GM21423 (cell line): ENCODE data around the gene ZKSCAN8.

Experiments used
- ATAC-seq: cut with Tn5 transposase; IDR thresholded peaks from one replicate; pipeline ENCODE4 v1.9.1; 2021; ENCODE audit warnings: mild to moderate bottlenecking, moderate library complexity; ENCODE audit not compliant: unreplicated experiment

Gene ZKSCAN8

DNA sequence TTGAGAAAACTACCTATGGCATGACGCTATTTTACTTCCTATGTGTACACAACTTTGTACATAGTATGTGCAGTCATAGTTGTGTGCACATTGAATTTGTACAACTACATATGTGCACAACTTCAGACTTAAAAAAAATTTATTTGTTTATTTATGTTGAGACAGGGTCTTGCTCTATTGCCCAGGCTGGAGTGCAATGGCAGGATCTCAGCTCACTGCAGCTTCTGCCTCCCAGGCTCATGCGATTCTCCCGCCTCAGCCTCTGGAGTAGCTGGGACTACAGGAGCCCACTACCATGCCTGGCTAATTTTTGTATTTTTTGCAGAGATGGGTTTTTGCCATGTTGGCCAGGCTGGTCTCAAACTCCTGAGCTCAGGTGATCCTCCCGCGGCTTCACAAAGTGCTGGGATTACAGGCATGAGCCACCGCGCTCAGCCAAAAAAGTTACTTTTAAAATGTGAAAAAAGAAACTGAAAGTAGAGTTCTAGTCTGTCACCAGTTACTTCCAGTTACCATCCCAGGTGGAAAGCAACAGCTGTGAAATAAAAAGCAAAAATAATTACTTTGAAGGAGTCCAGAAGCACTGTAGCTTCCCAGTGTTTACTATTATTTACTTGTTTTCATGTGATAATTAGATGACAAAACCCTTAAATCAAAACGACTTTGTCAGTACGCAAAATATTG, 1.7 kb upstream of the ZKSCAN8 start:
- no peak for ATAC-seq

DNA sequence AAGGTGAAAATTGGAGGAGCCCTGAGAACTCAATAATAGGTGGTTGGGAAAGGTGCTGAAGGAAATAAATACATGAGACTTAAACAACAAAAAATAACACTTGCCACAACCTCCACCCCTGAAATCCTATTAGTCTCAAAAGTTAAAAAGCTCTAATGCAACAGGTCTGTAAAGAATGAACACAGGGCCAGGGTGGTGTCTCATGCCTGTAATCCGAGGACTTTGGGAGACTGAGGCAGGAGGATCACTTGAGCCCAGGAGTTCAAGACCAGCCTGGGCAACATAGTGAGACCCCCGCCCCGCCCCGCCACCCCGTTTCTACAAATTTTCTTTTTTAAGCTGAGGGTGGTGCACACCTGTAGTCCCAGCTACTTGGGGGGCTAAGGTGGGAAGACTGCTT, 1.1 kb upstream of the ZKSCAN8 start:
- ATAC-seq = no peak

DNA sequence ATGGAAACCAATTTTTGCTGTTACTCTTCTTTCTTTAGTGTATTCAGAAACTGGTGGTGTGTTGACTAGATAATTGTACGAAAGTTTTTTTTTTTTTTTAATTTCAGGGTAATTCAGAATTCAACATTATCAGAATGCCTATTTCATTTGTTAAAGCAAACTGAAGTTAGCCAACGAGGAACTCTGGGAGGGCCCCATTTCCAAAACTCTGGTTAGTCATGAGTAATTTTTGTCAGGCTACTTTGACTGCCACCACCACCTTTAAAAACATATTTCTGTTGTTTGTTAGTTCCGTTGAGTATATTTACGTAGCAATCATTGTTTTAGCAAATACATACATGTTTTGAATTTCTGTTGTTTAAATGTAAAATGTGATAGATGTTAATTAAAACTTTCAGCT, 763 bp downstream of the ZKSCAN8 start:
- no peak for ATAC-seq

DNA sequence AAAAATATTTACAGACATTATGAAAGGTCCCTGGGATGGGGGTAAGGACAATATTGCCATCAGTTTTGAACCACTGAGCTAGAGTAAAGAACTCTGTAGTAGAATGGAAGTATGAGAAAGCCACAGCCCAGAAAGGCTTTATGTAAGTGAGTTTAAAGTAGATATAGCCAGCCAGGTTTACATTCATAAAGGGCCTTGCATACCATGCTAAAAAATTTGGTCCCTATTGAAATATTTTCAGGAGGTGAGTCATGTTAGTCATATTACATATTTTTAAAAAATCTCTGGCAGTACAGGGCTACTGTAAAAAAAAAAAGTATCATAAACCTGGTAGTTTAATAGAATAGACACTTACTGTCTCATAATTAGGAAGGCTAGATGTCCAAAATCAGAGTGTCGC, 3.5 kb downstream of the ZKSCAN8 start:
- no peak for ATAC-seq

DNA sequence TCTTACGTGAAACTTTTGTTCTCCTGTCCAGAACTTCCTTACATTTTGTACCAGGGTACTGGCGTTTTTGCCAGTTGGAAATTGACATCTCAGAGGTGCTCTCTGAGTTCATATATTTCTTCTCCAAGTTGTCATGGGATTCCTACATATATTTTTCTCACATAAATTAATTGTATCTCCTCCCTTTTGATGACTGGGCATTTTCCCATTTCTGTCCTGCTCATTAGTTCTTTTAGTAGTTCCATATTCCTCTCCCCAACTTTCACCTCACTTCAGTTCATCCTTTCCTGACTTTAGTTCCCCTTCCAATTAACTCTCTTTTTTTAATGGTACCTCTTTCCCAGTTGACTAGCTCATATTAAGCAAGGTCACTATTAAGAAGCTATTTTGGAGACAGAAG, 10.8 kb downstream of the ZKSCAN8 start:
- ATAC-seq = no peak

DNA sequence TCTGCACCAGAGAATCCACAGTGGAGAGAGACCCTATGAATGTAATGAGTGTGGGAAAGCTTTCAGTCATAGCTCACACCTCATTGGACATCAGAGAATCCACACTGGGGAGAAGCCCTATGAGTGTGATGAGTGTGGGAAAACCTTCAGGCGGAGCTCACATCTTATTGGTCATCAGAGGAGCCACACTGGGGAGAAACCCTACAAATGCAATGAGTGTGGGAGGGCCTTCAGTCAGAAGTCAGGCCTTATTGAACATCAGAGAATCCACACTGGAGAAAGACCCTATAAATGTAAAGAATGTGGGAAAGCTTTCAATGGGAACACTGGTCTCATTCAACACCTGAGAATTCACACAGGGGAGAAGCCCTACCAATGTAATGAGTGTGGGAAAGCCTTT, 11.9 kb downstream of the ZKSCAN8 start:
- ATAC-seq = no peak

DNA sequence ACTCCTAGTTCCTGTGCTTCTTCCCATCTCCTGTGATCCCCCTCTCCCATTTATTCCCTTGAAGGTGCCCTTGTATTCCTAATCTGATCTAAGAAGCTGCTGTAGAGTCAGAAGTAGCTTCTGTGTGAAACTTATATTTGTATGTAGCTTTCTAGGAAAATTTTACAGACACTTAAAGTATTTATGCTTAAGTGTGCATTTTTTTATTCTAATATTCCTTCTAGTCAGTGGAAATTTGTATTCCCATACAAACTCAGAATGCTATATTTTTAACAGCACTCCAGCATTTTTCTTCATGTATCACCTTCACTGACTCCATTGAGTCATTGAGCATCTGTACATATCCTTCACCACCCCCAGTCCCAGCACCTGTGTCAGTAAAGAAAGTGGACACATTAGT, 12.7 kb downstream of the ZKSCAN8 start:
- ATAC-seq = no peak

DNA sequence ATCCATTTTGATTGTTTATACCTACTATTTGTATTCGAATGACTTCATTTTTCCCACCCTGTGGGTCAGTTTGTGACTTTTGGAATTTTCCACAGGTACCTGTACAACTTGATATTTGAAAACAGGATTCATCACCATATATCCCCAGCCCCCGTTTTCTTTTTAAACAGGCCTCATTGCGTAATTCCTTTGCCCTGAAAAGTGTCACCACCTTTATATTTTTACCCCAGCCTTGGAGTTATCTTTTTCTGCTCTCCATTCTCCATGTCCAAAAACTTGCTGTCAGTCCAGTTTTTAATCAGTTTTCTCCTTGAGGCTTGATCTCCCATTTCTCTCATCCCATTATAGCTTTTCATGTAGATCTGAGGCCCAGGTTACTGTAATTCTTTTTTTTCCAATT, 16.6 kb downstream of the ZKSCAN8 start:
- ATAC-seq = no peak

DNA sequence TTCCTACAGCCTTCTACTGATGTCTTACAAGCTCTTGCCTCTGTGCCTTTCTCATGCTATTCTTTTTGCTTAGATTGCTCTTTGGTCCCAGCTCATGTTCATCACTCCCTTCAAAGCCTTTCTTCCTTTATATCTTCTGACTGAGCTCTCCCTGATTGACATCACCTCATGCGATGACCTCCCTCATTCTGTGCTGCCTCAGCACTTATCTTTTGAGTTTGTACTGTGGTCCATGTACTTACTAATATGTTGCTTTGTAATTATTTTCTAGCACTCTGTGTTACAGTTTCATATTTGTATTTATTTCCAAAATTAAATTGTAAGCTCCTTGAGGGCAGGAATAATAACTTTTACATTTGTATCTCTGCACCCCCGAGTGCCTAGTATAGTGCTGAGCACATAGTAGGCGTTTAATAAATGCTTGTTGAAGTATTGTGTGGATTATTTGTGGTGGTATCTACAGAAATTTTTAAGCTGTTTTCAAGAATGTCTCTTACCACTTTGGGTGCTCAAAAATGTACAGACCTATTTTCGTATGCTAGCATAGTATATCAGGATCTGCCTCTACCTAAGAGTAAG, 17.4 kb downstream of the ZKSCAN8 start:
- no peak for ATAC-seq

DNA sequence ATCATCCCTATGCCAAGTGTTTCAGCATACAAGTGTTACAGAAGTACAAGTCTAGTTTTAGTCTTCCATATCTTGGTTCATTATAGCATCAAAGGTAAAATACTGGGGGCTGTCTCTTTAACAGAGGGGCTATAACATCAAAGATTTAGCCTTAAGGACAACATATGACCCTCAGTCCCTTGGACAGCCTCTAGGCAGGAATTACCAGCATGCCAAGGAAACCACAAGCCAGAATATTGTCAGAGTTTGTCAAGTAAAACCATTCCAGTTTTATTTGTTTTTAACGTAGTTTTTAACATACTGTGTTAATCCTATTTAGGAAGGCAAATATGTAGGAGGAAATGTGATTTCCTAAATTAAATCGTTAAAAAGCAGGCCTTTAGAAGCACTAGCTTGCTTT, 18.6 kb downstream of the ZKSCAN8 start:
- no peak for ATAC-seq

DNA sequence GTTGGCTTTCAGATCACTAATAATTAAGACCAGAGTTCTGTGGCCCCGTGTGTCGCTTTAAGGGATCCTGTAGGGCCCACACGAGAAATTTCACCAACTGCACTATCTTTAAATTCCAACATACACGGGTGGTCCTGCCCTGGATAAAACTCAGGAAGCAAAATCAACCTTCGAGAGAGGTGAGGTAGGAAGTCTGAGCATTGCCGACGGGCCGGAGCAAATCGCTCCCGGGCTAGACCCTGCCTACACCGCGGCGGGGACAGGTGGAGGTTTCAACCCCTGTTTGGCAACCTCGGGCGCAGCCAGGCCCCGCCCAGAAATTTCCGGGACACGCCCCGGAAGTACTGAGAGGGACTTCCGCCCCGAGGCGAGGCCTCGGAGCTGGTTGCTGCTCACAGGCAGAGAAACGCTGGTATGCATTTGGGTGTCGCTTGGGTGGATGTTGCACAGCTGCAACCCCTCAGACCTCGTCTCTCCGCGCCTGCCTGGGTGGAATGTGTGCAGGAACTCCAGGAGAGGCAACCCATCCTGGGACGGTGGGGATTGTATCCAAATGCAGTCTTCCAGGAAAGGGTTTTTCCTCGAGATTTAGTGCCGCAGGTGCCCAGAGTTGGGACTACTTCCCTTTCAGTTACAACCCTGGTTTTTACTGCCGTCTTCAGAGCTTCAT, 19.9 kb downstream of the ZKSCAN8 start:
- ATAC-seq = peak; percentile 97

DNA sequence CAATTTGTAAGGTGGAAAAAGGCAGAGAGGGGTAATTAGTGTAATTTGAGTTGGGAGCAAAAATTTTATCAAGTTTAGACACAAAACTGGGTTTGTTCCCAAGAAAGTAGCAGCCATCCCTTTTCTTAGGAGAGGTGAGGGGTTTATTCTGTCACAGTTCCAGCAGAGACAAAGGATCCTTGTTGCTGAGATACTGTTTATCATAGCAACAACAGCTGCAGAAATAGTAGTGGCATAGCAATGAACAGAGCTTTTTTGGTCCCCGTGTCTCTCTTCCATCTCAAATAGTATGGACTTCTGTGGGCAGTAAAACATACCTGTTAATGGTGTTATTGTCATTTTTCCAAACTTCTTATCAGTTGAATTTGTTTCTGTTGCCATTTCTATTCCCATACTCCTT, 23.9 kb downstream of the ZKSCAN8 start:
- no peak for ATAC-seq

DNA sequence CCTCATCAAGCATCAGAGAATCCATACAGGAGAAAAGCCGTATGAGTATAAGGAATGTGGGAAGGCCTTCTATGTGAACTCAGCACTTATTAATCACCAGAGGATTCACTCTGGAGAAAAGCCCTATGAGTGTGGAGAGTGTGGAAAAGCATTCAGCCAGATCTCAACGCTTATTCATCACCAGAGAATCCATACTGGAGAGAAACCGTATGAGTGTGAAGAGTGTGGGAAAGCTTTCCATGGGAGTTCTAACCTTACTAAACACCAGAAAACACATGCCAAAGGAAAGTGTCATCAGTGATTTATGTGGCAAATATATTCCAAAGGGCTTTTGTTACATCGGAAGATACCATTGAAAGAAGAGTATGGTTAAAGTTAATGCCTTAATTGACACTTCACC, 25.4 kb downstream of the ZKSCAN8 start:
- ATAC-seq = no peak

DNA sequence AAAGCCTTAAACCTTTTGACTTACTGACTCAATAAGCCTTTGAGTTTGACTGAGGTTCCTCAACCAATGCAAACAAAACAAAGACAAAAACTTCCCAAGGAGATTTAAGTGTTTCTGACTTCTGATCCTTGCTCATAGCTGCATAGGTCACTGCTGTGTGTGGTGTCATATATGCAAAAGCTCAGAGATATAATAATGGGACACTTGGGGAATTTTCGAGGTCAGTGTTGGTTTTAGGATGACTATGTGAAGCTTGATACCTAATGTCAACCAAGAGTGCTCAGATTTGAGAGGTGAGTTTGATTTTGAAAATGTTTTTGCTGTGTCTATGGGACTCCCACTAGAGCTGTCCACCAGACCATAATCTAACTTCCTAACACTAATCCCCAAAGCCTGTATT, 26.2 kb downstream of the ZKSCAN8 start:
- ATAC-seq = no peak

DNA sequence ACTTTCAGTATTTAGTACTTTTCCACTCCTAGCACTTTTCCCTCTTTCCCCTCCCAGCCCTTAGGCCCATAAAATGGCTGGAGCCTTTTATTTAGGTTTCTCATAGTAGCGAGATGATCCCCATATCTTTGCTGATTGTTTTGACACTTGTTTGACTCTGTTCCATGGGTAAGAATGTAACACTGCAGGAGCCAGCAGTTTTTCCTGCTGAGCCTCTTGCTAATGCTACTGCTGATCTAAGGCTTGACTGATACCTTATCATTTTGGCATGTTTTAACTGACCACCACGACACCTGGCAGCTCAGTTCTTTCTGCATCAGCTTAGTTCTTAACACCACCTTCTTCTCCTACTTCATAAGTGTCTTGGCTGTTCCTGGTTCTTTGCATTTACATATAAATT, 29.6 kb downstream of the ZKSCAN8 start:
- no peak for ATAC-seq

DNA sequence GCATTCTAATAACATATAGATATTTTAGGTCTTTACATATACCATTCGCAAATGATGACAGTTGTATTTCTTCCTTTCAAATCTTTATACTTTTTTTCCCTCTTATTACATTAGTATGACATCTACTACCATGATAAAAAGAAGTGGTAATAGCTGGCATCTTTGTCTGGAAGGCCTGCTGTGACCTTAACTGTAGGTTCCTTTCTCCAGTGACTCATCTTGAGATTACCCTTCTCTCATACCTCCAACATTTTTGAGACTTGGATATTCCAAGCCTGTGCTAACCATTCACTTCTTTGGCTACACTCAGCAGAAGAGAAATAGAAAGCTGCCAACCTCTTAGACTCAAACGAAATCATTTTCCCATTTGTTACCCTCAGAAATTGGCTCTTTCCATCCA, 30.3 kb downstream of the ZKSCAN8 start:
- ATAC-seq = no peak

DNA sequence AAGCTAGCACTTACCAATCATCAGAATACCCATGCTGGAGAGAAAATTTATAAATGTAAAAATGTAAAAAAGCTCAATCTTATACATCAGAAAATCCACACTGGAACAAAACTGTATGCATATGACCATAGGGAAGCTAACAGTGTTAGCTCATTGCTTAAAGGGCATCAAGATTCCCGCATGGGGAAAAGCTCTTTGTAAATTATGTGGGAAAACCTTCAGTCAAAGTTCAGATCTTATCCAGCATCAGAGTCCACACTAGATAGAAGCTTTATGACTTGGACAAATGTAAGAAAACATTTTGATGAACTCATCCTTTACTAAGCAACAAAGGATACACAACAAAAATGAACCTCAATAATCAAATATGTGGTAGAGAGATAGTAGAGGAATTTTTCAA, 34.7 kb downstream of the ZKSCAN8 start:
- no peak for ATAC-seq

DNA sequence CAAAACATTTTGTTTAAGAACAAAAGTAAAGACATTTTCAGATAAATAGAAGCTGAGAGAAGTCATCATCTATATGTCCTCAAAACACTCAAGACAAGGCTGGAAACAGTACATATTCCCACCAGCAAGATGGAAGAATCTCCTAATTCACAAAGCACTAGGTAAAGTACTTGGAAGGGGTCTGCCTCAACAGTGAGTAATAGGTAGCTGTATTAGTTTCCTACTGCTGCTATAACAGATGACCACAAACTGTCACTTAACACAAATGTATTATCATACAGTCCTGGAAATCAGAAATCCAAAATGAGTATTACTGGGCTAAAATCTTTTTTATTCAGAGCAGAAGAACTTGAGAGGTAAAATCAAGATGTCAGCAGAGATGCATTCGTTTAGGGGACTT, 40.6 kb downstream of the ZKSCAN8 start:
- no peak for ATAC-seq

DNA sequence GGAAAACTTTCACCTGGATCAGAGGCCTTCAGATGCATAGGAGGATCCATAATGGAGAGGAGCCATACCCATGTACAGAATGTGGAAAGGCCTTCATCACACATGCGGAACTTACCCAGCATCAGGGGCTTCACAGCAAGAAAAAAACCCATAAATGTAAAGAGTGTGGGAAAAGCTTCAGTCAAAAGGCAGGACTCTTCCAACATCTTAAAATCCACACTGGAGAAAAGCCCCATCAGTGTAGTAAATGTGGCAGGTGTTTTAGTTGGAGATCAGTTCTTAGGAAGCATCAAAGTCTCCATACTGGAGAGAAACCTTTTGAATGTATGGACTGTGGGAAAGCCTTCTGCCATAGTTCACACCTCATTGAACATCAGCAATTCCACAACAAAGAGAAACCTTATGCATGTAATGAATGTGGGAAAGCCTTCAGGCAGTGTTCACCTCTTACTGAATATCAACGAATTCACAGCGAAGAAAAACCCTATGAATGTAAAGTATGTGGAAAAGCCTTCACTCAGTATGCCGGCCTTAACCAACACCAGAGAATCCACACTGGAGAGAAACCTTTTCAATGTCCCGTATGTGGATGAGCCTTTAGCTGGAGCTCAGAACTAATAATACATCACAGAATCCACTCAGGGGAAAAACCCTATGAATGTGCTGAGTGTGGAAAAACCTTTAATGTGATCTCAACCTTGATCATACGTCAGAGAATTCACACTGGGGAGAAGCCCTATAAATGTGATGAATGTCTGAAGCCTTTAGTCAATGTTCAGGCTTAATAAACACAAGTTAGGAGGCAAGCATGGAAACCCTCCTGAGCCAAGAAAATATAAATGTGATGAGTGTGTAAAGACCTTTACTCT, 46.7 kb downstream of the ZKSCAN8 start:
- no peak for ATAC-seq

DNA sequence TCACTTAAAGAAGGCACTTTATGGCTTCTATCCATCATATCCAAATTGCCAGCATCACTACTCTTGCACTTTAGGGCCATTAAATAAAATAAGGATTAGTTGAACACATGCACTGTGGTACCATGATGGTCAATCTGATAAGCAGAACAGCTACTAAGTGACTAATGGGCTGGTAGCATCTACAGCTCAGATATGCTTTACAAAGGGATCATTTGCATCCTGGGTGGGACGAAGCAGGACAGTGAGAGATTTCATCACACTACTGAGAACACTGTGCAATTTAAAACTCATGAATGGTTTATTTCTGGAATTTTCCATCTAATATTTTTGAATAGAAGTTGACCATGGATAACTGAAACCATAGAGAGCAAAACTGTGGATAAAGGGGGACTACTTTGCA, 58.3 kb downstream of the ZKSCAN8 start:
- ATAC-seq = no peak

DNA sequence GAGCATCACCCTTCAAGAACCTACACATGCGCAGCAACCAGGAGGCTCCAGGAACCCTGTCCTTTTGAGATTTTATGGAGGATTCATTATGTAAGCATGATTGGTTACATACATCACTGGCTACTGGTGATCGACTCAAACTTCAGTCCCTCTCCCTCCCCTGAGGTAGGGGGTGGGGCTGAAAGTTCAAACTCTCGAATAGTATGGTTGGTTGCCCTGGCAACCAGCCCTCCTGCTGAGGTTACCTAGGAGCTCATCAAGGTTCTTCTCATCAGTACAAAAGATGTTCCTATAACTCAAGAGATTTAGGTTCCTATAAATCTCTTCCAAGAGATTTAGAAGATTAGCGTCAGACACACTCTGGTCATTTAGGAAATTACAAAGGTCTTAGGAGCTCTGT, 61.5 kb downstream of the ZKSCAN8 start:
- no peak for ATAC-seq

DNA sequence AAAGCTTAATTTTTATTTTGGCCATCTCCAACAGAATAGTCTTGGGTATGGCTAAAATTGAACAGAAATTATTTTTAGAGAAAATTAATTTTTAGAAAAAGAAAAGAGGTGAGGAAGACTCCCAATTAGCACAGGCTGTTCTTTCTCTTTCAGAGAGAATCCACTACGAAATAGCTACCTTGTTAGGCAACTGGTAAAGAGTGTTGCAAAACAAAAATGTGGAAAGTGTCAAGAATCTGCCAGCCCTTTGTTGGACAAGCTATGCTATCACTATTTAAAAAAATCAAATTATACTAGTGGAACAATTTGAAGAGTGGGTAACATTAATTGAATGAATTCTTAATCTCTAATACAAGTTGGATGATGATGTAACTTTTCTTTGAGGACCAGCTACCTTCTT, 64.2 kb downstream of the ZKSCAN8 start:
- ATAC-seq = no peak
